ENCODE data around the gene PTPRN2. TPM values are rescaled to one million over a fixed set of nuclear protein-coding genes. Genes with fewer than 3 reads are reported as not detected.

PTPRN2 gene
- total RNA-seq, 1 experiment from 2014 or later: 2.1 TPM

GRCh38 chr7:158082761-158083160 is 504.9 kb downstream of the PTPRN2 start:
- Histone ChIP-seq H4K20me1 (ENCODE audit: insufficient read depth) (no peaks in the 10 kb centered on the region), H3K4me2 (ENCODE audit: low read length) (no peak overlapping the region), H3K9me3 (ENCODE audit: control insufficient read depth in 1 of 2, insufficient read depth in 1 of 2, low read depth in 1 of 2, low read length in 2 of 2) (no peaks in the 10 kb centered on the region), H3K79me2 (ENCODE audit: insufficient read depth, low read length) (no peaks in the 10 kb centered on the region), H3K27ac (ENCODE audit: low read depth, low read length) (no peak overlapping the region), H3K4me3 (replicated peaks in 1 of 2; ENCODE audit: low read depth in 1 of 2, low read length in 2 of 2) (no peak overlapping the region), H3K9me2 (ENCODE audit: insufficient read depth) (no peaks in the 10 kb centered on the region), H3K36me3 (ENCODE audit: control insufficient read depth in 1 of 2, insufficient read depth in 2 of 2, low read length in 2 of 2) (no peaks in the 10 kb centered on the region), H2AFZ (ENCODE audit: low read depth, low read length, poor library complexity, severe bottlenecking) (no peak overlapping the region), H3K9ac (ENCODE audit: low read length) (no peak overlapping the region), H3K27me3 (ENCODE audit: insufficient read depth, low read length) (no peaks in the 10 kb centered on the region), H3K4me1 (ENCODE audit: control insufficient read depth in 1 of 2, insufficient read depth in 2 of 2, low read length in 2 of 2) (no peaks in the 10 kb centered on the region)
- RAD21 ChIA-PET (ENCODE audit: low non-redundant PET in 1 of 2, low total read pairs in 2 of 2, uncharacterized antibody in 2 of 2, unreplicated experiment in 2 of 2): no interaction called here
- ATAC-seq (no peak), DNase-seq (ENCODE audit: low read depth, low spot score) (no peak)
- TF ChIP-seq YY1 (IDR thresholded peaks at IDR 0.05; ENCODE audit: extremely low read depth, insufficient replicate concordance, low read depth, low read length): no peak
- TF ChIP-seq FOSL1 (IDR thresholded peaks at IDR 0.05; ENCODE audit: low read depth): no peak
- TF ChIP-seq CTCF (IDR thresholded peaks at IDR 0.05 in 2 of 3, conservative IDR thresholded peaks at IDR 0.05 in 1 of 3; ENCODE audit: borderline replicate concordance in 1 of 3, insufficient read depth in 1 of 3, low read depth in 2 of 3, low read length in 2 of 3): no peak
- no peak for TF ChIP-seq ZBTB33 (IDR thresholded peaks at IDR 0.05; ENCODE audit: extremely low read depth, insufficient replicate concordance, low read length)
- no peak for TF ChIP-seq EZH2phosphoT487 (IDR thresholded peaks at IDR 0.05; ENCODE audit: borderline replicate concordance)
- no peak for TF ChIP-seq ELF1 (IDR thresholded peaks at IDR 0.05; ENCODE audit: borderline replicate concordance, low read depth)
- no peak for TF ChIP-seq SRF (IDR thresholded peaks at IDR 0.05; ENCODE audit: low read depth)
- no peak for TF ChIP-seq EGR1 (IDR thresholded peaks at IDR 0.05; ENCODE audit: low read depth)
- TF ChIP-seq ZNF274 (IDR thresholded peaks at IDR 0.05; ENCODE audit: low read depth, low read length): no peak
- TF ChIP-seq POLR2A (IDR thresholded peaks at IDR 0.05; ENCODE audit: borderline replicate concordance, extremely low read depth, insufficient read depth, insufficient read length): no peak
- TF ChIP-seq ATF3 (IDR thresholded peaks at IDR 0.05): no peak
- TF ChIP-seq SIN3A (IDR thresholded peaks at IDR 0.05; ENCODE audit: low read depth): no peak
- TF ChIP-seq REST (IDR thresholded peaks at IDR 0.05; ENCODE audit: low read depth): no peak
- TF ChIP-seq MAX (IDR thresholded peaks at IDR 0.05): no peak
- no peak for TF ChIP-seq ZFX (IDR thresholded peaks at IDR 0.05)
- no TSS peak for BruUV-seq (replicated peaks)
- CTCF ChIA-PET: no interaction called here
- POLR2A ChIA-PET: no interaction called here
- intact Hi-C loops (cut with micrococcal nuclease): no loop called here
